Kidney epithelial cell (primary cell): ENCODE data around the gene PRAMEF33. TPM values are rescaled to one million over a fixed set of nuclear protein-coding genes. Genes with fewer than 3 reads are reported as not detected.
"Not testable (repeated sequence)": the region's sequence is repeated elsewhere in the genome, so short reads cannot be mapped to it uniquely, and the experiment has no call there.

Experiments
- DNase-seq: peaks from one replicate; pipeline ENCODE4 v3.0.0-alpha.2; 2010; ENCODE audit warnings: low read depth
- H3K27me3 ChIP-seq: 2 replicates; pipeline ENCODE4 v1.6.0; 2011; ENCODE audit warnings: low read length; ENCODE audit not compliant: control insufficient read depth, insufficient read depth
- H3K36me3 ChIP-seq: 2 replicates; pipeline ENCODE4 v1.5.1; 2011; ENCODE audit warnings: low read length; ENCODE audit not compliant: control insufficient read depth, insufficient read depth
- H3K4me3 ChIP-seq: 2 replicates; pipeline ENCODE4 v1.5.1; 2011; ENCODE audit warnings: low read depth, mild to moderate bottlenecking, control low read depth, low read length
- total RNA-seq: library from RNA; depleted of rRNA; stranded (reverse); fragments of >200 nt; gene quantifications from 2 replicates; pipeline ENCODE4 v1.2.3, GENCODE V29; 2015

PRAMEF33 gene, protein sequence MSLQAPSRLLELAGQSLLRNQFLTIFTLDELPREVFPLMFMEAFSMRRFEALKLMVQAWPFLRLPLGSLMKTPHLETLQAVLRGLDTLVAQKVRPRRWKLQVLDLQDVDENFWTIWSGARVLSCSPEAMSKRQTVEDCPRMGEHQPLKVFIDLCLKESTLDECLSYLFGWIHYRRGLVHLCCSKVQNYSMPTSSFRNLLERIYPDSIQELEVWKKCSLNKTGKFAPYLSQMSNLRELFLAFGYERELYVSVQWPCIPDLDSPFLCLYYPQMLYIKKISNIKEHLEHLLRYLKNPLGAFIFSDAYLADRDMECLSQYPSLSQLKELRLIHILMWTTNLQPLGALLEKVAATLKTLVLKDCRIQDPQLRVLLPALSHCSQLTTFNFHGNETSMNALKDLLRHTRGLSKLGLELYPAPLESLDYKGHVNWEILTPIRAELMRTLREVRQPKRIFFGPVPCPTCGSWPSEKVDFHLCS
- not detected in 2 replicates for total RNA-seq

DNA sequence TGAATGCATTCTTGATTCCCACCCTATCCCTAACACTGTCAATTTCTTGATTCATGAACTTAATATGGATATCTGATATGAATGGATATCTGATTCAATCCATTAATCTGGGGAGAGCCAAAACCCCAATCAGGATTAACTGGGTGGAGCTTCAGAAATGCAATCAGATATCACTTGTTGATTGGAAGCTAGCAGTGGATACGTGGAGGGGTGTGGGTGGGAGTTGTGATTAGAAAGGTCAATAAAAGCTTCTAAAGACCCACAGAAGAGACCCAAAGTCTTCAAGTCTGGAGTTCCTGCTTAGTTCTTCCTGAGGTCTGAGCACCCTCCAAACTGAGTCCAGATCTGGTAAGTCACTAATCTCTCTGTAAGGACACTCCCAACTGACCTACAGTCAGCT lies at the start of gene PRAMEF33:
PRAMEF33 (plus strand) TSS at position 301 of the 400 bp plus-strand sequence. CDS start 2,416 bp downstream, outside the sequence.
- H3K27me3 ChIP-seq, H3K4me3 ChIP-seq, DNase-seq, H3K36me3 ChIP-seq: not testable (repeated sequence)

DNA sequence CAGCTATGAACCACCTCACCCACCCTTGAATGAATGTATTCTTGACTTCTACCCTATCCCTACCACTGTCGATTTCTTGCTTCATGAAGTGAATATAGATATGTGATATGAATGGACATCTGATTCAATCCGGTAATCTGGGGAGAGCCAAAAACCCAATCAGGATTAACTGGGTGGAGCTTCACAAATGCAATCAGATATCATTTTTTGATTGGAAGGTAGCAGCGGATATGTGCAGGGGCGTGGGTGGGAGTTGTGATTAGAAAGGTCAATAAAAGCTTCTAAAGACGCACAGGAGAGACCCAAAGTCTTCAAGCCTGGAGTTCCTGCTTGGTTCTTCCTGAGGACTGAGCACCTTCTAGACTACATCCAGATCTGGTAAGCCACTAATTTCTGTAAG lies 49.4 kb upstream of the PRAMEF33 start, which contains the start of gene PRAMEF5:
PRAMEF5 (plus strand) TSS at position 301 of the 400 bp plus-strand sequence. CDS start 5,071 bp downstream, outside the sequence.
- not testable (repeated sequence) for H3K27me3 ChIP-seq, H3K4me3 ChIP-seq, DNase-seq, H3K36me3 ChIP-seq

DNA sequence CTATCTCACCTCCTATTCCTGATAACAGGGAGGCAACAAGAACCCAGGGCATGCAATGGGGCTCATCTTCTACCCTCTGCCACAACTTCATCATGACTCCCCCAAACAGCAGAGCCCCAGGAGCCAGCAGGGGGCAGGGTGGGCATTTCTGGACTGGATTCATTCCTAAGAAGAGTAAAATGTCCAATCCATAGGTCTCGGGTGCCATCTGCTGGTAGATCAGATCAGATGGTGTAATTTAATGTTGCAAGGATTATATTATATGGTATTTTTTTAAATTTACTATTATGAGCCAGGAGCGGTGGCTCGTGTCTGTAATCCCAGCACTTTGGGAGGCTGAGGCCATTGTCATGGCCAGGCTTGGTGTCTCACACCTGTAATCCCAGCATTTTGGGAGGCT lies 38.2 kb upstream of the PRAMEF33 start:
- not testable (repeated sequence) for DNase-seq, H3K27me3 ChIP-seq, H3K36me3 ChIP-seq, H3K4me3 ChIP-seq

DNA sequence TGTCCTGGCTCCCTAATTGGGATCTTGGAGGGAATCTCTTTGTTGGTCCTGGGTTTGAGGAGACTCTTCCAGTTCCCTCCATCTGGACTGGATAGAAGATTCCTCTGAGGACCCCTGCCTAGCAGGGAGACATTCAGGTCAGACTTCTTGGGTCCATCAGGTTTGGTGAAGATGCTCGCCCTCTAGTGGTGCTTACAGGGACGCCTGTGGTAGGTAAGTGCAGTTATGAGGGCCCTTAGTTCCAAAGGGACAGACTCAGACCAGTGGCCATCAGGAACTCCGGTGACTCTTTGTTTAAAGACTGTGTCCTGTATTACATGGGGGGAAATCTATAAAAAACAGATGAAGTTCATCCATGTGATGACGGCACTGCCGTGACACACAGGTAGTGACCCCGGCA lies 26.3 kb upstream of the PRAMEF33 start:
- DNase-seq, H3K27me3 ChIP-seq, H3K36me3 ChIP-seq, H3K4me3 ChIP-seq: not testable (repeated sequence)

DNA sequence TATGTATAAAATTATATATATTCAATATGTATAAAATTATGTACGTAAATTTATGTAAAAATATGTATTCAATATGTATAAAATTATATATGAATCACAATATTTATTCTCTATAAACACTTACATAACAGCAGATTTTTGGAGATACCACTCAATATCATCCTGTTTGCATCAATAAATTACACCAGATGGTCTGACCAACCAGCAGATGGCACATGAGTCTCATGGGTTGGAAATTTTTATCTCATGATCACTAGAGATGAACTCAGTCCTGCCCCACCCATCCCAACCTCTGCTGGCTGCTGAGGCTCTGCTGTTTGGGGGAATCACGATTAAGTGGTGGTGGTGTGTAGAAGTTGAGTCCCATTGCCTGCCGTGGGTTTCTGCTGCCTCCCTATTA lies 23.7 kb upstream of the PRAMEF33 start:
- not testable (repeated sequence) for DNase-seq, H3K36me3 ChIP-seq, H3K4me3 ChIP-seq, H3K27me3 ChIP-seq

DNA sequence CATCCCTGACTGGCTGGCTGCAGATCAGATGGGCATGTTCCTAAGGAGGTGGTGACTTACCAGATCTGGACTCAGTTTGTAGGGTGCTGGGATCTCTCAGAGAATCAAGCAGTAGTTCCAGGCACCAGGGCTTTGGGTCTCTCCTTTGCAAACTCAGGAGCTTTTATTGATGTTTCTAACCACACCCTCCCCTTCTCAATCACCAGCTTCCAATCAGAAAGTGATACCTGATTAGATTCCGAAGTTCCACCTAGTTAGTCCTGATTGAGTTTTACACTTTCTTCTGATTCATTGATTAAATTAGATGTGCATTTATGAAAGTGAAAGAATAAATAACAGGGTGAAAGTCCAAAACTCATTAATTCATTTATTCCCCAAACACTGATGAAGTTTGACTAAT lies 18.3 kb upstream of the PRAMEF33 start, which contains the start of gene PRAMEF8:
PRAMEF8 (minus strand) TSS at position 101 of the 400 bp plus-strand sequence. CDS start 1,046 bp downstream, outside the sequence.
- not testable (repeated sequence) for H3K27me3 ChIP-seq, DNase-seq, H3K4me3 ChIP-seq, H3K36me3 ChIP-seq

DNA sequence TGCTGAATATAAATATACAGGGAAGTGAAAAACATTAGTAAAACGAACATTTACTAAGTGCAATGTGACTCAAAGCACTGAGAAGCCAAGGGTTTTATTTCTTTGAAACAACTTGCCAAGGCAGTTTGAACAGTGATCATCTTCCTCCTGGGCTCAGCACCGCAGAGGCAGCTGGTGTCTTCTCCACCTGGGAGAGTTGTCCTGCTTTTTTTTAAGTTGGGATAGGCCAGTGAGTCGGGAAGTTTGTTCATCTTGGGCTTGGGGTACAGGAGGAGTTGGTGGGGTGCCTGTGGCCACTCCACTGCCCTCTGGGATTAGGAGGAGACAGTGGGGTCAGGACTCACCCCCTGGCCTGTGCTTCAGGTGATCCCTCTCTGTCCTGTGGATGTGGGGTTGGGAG lies 14.3 kb upstream of the PRAMEF33 start:
- DNase-seq, H3K36me3 ChIP-seq, H3K27me3 ChIP-seq, H3K4me3 ChIP-seq: not testable (repeated sequence)

DNA sequence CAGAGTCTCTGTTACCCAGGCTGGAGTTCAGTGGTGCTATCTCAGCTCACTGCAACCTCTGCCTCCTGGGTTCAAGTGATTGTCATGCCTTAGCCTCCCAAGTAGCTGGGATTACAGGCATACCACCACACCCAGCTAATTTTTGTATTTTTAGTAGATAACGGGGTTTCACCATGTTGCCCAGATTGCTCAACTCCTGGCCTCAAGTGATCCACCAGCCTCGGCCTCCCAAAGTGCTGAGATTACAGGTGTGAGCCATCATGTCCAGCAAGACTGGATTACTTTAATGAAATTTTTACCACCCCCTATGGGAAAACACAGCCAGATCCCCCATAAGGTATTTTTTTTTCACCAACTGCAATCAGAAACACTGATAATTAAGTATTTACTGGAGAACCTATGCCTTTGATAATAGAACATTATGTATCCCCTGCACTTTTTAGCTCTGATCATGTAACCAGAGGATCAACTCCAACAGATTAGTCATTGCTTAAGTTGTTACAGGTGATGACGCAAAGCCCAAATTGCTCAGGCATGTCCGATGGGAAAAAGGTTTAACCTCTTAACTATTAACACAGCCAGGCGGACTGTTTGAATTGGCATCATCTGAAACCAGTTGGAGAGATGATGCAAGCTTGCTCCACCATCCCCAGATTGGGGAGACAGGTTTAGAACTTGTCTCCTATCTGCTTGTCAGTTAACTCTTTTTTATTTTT lies 6.0 kb upstream of the PRAMEF33 start:
- H3K27me3 ChIP-seq, H3K4me3 ChIP-seq, DNase-seq, H3K36me3 ChIP-seq: not testable (repeated sequence)

DNA sequence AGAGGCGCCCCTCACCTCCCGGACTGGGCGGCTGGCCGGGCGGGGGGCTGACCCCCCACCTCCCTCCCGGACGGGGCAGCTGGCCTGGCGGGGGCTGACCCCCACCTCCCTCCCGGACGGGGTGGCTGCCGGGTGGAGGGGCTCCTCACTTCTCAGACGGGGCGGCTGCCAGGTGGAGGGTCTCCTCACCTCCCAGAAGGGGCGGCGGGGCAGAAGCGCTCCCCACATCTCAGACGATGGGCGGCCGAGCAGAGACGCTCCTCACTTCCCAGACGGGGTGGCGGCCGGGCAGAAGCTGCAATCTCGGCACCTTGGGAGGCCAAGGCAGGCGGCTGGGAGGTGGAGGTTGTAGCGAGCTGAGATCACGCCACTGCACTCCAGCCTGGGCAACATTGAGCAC lies 4.6 kb upstream of the PRAMEF33 start:
- not testable (repeated sequence) for H3K4me3 ChIP-seq, H3K36me3 ChIP-seq

DNA sequence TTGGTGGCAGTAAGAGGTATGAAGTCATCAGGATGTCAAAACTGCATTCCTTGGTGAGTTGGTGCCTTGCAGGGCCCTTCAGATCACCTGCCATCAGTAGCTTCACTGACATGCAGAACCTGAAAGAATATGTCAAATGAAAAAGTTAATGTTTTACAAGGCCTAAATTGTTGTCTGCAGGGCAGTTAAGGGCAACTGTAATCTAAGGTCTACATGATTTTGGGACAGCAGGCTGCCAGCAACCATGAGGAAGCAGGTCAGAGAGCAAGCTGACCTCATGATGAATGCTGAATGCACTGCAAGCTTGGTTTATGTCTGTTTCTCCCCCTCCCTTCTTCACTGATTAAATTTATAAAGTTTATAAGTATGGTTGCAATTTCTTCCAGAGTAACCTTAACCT lies 1.1 kb upstream of the PRAMEF33 start:
- not testable (repeated sequence) for H3K36me3 ChIP-seq, H3K27me3 ChIP-seq, H3K4me3 ChIP-seq, DNase-seq

More for the DNA sequence above, 4.6 kb upstream of the PRAMEF33 start:
- H3K27me3 ChIP-seq, DNase-seq: not testable (repeated sequence)

DNA sequence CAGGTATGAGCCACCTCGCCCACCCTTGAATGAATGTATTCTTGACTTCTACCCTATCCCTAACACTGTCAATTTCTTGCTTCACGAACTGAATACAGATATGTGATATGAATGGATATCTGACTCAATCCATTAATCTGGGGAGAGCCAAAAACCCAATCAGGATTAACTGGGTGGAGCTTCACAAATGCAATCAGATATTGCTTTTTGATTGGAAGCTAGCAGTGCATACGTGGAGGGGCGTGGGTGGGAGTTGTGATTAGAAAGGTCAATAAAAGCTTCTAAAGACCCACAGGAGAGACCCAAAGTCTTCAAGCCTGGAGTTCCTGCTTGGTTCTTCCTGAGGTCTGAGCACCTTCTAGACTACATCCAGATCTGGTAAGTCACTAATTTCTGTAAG lies 11.9 kb downstream of the PRAMEF33 start, which contains the start of gene PRAMEF15:
PRAMEF15 (plus strand) TSS at position 301 of the 400 bp plus-strand sequence. CDS start 2,827 bp downstream, outside the sequence.
- not testable (repeated sequence) for DNase-seq, H3K4me3 ChIP-seq, H3K36me3 ChIP-seq, H3K27me3 ChIP-seq

DNA sequence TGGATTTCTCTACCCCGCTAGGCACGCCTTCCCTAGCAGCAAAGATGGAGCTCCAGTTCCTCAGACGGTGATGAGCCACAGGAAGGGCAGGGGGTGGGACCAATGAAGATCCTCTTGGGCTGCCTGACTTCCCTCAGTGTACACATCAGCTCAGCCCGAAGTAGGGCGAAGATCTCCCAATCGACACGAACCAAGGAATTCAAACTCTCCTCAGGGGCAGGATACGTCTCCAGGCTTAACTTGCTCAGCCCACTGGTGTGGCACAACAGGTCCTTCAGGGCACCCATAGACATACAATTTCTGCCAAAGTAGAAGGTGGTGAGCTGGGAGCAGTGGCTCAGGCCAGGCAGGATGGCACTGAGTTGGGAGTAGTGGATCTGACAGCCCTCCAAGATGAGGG lies 39.2 kb downstream of the PRAMEF33 start:
- H3K4me3 ChIP-seq, H3K27me3 ChIP-seq, H3K36me3 ChIP-seq, DNase-seq: not testable (repeated sequence)

DNA sequence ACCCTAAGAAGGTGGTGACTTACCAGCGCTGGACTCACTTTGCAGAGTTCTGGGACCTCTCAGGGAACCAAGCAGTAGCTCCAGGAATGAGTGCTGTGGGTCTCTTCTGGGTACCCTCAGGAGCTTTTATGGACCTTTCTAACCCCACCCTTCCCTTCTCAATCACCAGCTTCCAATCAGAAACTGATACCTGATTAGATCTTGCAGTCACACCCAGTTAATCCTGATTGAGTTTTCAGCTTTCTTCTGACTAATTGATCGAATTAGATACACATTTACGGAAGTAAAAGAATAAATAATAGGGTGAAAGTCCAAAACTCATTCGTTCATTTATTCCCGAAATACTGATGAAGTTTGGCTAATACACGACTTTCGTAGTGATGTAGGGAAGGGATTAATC lies 43.7 kb downstream of the PRAMEF33 start, which contains the start of gene PRAMEF14:
PRAMEF14 (minus strand) TSS at position 101 of the 400 bp plus-strand sequence. CDS start 1,820 bp downstream, outside the sequence.
- not testable (repeated sequence) for H3K36me3 ChIP-seq, H3K4me3 ChIP-seq, H3K27me3 ChIP-seq, DNase-seq

DNA sequence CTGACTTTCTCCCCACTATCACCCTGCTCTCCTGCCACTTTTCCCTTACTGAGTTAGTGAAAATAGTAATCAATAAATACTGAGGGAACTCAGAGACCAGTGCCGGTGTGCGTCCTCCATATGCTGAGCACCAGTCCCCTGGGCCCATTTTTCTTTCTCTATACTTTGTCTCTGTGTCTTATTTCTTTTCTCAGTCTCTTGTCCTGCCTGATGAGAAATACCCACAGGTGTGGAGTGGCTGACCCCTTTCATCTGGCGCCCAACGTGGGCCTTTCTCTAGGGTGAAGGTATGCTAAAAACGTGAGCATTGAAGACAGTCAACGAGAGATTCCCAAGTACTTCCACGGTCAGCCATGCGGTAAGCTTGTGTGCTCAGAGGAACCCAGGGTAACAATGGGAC lies 50.1 kb downstream of the PRAMEF33 start:
- H3K36me3 ChIP-seq, H3K4me3 ChIP-seq, H3K27me3 ChIP-seq, DNase-seq: not testable (repeated sequence)
